Right atrium auricular region (tissue), 2 donors: Measurements from ENCODE around the gene STOM. TPM values are rescaled to one million over a fixed set of nuclear protein-coding genes. Genes with fewer than 3 reads are reported as not detected.

Experiments
- DNase-seq: peaks from one replicate; pipeline ENCODE4 v3.0.0-alpha.2; 2019; ENCODE audit warnings: low spot score
- H3K27ac ChIP-seq, 2 donors: fragments of 200-600 bp; sonication (generic); 1 replicate in 1 of 2; 2 replicates in 1 of 2; pipeline ENCODE4 v1.5.1; 2016 to 2019
- H3K27me3 ChIP-seq, 2 donors: fragments of 200-600 bp; sonication (generic); one replicate each; pipeline versions ENCODE4 v1.5.1 to v1.6.0; 2017 to 2019
- H3K36me3 ChIP-seq: fragments of 200-600 bp; sonication (generic); one replicate; pipeline ENCODE4 v1.5.1; 2016
- H3K4me1 ChIP-seq, 2 donors: fragments of 200-600 bp; sonication (generic); one replicate each; pipeline versions ENCODE4 v1.5.1 to v1.6.0; 2017 to 2019
- H3K4me3 ChIP-seq, 2 donors: fragments of 200-600 bp; sonication (generic); 1 replicate in 1 of 2; 2 replicates in 1 of 2; pipeline ENCODE4 v1.5.1; 2017 to 2019; ENCODE audit warnings: mild to moderate bottlenecking in 1 of 2, moderate library complexity in 1 of 2
- H3K9me3 ChIP-seq, 2 donors: fragments of 200-600 bp; sonication (generic); one replicate each; pipeline ENCODE4 v1.5.1; 2019
- CTCF ChIP-seq, 2 donors: fragments of 200-600 bp; sonication (generic); IDR thresholded peaks; one replicate each; pipeline ENCODE4 v1.5.1; 2019; ENCODE audit warnings: antibody characterized with exemption in 2 of 2
- total RNA-seq, 2 donors: library from RNA; depleted of rRNA; stranded (reverse); fragments of >200 nt; gene quantifications; one replicate each; pipeline ENCODE4 v1.1.0, GENCODE V29; 2016

Gene STOM
- total RNA-seq, 2 donors from 2014 or later: 152 to 173 TPM

DNA sequence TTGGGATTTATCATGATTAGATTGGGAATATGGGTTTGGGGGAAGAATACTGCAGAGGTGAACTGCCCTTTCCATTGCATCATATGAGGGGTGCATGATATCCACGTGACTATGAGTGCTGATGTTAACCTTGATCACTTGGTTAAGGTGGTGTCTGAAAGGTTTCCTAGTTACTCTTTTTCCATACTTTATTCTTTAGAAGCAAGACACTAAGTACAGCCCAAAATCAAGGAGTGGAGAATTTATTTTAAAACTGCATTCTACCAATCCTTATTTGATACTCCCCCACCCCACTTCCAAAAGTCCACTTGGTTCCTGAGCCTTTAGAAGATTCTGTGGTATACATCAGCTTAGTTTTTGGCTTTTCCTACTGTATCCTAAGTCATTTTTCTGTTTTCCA, 20.3 kb upstream of the STOM start:
- H3K9me3 ChIP-seq: no peaks in the 10 kb centered on the region
- H3K36me3 ChIP-seq: no peaks in the 10 kb centered on the region
- H3K4me3 ChIP-seq: no peak overlapping the region
- DNase-seq: no peak
- no peak for TF ChIP-seq CTCF (IDR thresholded peaks at IDR 0.05)
- no peak overlapping the region for H3K27ac ChIP-seq
- no peaks in the 10 kb centered on the region for H3K4me1 ChIP-seq
- no peaks in the 10 kb centered on the region for H3K27me3 ChIP-seq

- H3K36me3 ChIP-seq: no peaks in the 10 kb centered on the region
- H3K9me3 ChIP-seq: no peaks in the 10 kb centered on the region
- no peak overlapping the region for H3K4me3 ChIP-seq
- no peaks in the 10 kb centered on the region for H3K4me1 ChIP-seq
- no peak for DNase-seq
- no peak overlapping the region for H3K27ac ChIP-seq
- no peaks in the 10 kb centered on the region for H3K27me3 ChIP-seq
- no peak for TF ChIP-seq CTCF (IDR thresholded peaks at IDR 0.05)
Observed at GRCh38 chr9:121388140-121388905, 18.3 kb upstream of the STOM start.

- DNase-seq: no peak
- Histone ChIP-seq H3K27ac (no peak overlapping the region), H3K4me1 (no peaks in the 10 kb centered on the region), H3K27me3 (no peaks in the 10 kb centered on the region), H3K4me3 (no peak overlapping the region), H3K9me3 (no peaks in the 10 kb centered on the region), H3K36me3 (no peaks in the 10 kb centered on the region)
- no peak for TF ChIP-seq CTCF (IDR thresholded peaks at IDR 0.05)
Observed at GRCh38 chr9:121386442-121387175, 16.6 kb upstream of the STOM start.

DNA sequence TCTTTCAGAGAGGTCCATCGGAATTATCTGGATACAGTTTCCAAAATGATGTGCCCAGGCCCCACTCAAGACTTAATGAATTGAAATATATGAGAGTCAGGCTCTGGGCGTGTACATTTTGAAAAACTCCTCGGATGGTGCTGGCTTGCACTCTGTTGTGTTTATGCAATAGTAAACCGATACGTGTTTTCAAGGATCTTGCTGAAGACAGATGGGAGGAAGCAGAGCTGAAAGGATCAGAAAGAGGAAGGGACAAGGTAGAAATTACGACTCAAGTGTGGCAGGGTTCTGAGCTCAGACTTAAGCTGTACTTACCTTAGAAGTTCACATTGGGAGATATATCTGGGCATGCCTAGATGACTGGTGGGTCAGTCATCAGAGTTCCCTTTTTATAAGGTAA, 13.7 kb upstream of the STOM start:
- Histone ChIP-seq H3K4me3 (no peak overlapping the region), H3K4me1 (no peaks in the 10 kb centered on the region), H3K36me3 (no peaks in the 10 kb centered on the region), H3K9me3 (no peaks in the 10 kb centered on the region), H3K27me3 (no peaks in the 10 kb centered on the region), H3K27ac (no peak overlapping the region)
- DNase-seq: no peak
- no peak for TF ChIP-seq CTCF (IDR thresholded peaks at IDR 0.05)

- no peak for TF ChIP-seq CTCF (IDR thresholded peaks at IDR 0.05)
- Histone ChIP-seq H3K27me3 (no peaks in the 10 kb centered on the region), H3K27ac (no peak overlapping the region), H3K9me3 (no peaks in the 10 kb centered on the region), H3K4me3 (no peak overlapping the region), H3K36me3 (no peaks in the 10 kb centered on the region), H3K4me1 (no peaks in the 10 kb centered on the region)
- no peak for DNase-seq
Observed at GRCh38 chr9:121380846-121381245, 10.8 kb upstream of the STOM start.
